K562 (cell line): ENCODE results near the gene TMEM203. TPM values are rescaled to one million over a fixed set of nuclear protein-coding genes. Genes with fewer than 3 reads are reported as not detected.

Source experiments
- ATAC-seq: fragments of 200-7000 bp; cut with Tn5 transposase; 3 replicates; pipeline ENCODE4 v1.9.1; 2020; ENCODE audit warnings: moderate library complexity
- BruUV-seq: library from RNA; stranded (reverse); fragments of 400-500 nt; replicated peaks from 2 replicates; lab custom pipeline; 2021; lab: Mats Ljungman, UMichigan
- CTCF ChIA-PET: fragments of 300-600 bp; formaldehyde crosslinking; extraction: SDS; loops from one replicate; lab custom pipeline; 2021; ENCODE audit warnings: low intra/inter-chr PET ratio; lab: Yijun Ruan, JAX
- POLR2A ChIA-PET: fragments of 300-600, 350-650 bp; sonication (Branson Sonifier 250); formaldehyde crosslinking; extraction: SDS; loops from one replicate; lab custom pipeline; 2021; ENCODE audit warnings: antibody characterized with exemption, inconsistent platforms; lab: Yijun Ruan, JAX
- DNase-seq, 4 experiments: peaks; one replicate each; pipeline versions ENCODE4 v3.0.0 to v3.0.0-alpha.2; 2011 to 2018; ENCODE audit warnings: low spot score in 3 of 4, mixed read lengths in 3 of 4; ENCODE audit errors: extremely low read depth in 1 of 4
- FAIRE-seq: peaks from 2 replicates; lab custom pipeline; 2011; peaks lifted over from hg19 to GRCh38; lab: Jason Lieb, UNC
- H2AFZ ChIP-seq: 2 replicates; pipeline ENCODE4 v1.6.0; 2011; ENCODE audit warnings: low read depth, low read length, control low read depth, inconsistent platforms
- H3K27ac ChIP-seq: fragments of 200-600 bp; 3 replicates; pipeline ENCODE4 v1.8.0; 2011; ENCODE audit warnings: low read depth, mild to moderate bottlenecking, control low read depth, inconsistent platforms, low read length, moderate library complexity, mixed read lengths; ENCODE audit errors: extremely low read depth
- H3K27me3 ChIP-seq, 2 experiments: fragments of 300-600 bp in 1 of 2; 2 replicates in 1 of 2; 3 replicates in 1 of 2; pipeline versions ENCODE4 v1.6.0 to v1.8.0; 2011; ENCODE audit warnings: inconsistent platforms in 2 of 2, low read length in 2 of 2, mild to moderate bottlenecking in 1 of 2, mixed read lengths in 1 of 2, moderate library complexity in 1 of 2; ENCODE audit not compliant: control insufficient read depth in 2 of 2, insufficient read depth in 2 of 2
- H3K36me3 ChIP-seq: fragments of 300-600 bp; 3 replicates; pipeline ENCODE4 v1.8.0; 2011; ENCODE audit warnings: mild to moderate bottlenecking, low read length, inconsistent platforms; ENCODE audit not compliant: control insufficient read depth, insufficient read depth
- H3K4me1 ChIP-seq, 2 experiments: fragments of 200-600 bp in 1 of 2; replicated peaks in 1 of 2; 2 replicates in 1 of 2; 3 replicates in 1 of 2; pipeline versions ENCODE4 v1.5.1 to v1.8.0; 2011; ENCODE audit warnings: inconsistent platforms in 2 of 2, low read length in 2 of 2, mild to moderate bottlenecking in 1 of 2, mixed read lengths in 1 of 2, moderate library complexity in 1 of 2; ENCODE audit not compliant: control insufficient read depth in 2 of 2, insufficient read depth in 2 of 2
- H3K4me2 ChIP-seq: 2 replicates; pipeline ENCODE4 v1.6.1; 2011; ENCODE audit warnings: low read length, control low read depth, inconsistent platforms, mixed read lengths; ENCODE audit not compliant: insufficient read depth
- H3K4me3 ChIP-seq: fragments of 200-600 bp; sonication (generic), shearing (Covaris generic); 2 replicates; pipeline ENCODE4 v1.5.1; 2016; ENCODE audit warnings: control low read depth, inconsistent platforms
- H3K79me2 ChIP-seq: fragments of 200-600 bp; 3 replicates; pipeline ENCODE4 v1.8.0; 2011; ENCODE audit warnings: low read length, inconsistent platforms; ENCODE audit not compliant: control insufficient read depth, insufficient read depth
- H3K9ac ChIP-seq, 2 experiments: 2 replicates each; pipeline versions ENCODE4 v1.6.0 to v1.6.1; 2011; ENCODE audit warnings: low read depth in 2 of 2, low read length in 2 of 2, control low read depth in 1 of 2, inconsistent platforms in 1 of 2, mild to moderate bottlenecking in 1 of 2, mixed read lengths in 1 of 2; ENCODE audit not compliant: insufficient read depth in 1 of 2
- H3K9me1 ChIP-seq: one replicate; pipeline ENCODE4 v1.6.0; 2011; ENCODE audit warnings: inconsistent platforms, mild to moderate bottlenecking, low read length, moderate library complexity; ENCODE audit not compliant: control insufficient read depth, insufficient read depth
- H3K9me3 ChIP-seq: replicated peaks from 2 replicates; pipeline ENCODE4 v1.5.1; 2011; ENCODE audit warnings: low read depth, low read length, inconsistent platforms; ENCODE audit not compliant: control insufficient read depth, insufficient read depth
- H4K20me1 ChIP-seq: replicated peaks from 2 replicates; pipeline ENCODE4 v1.6.1; 2011; ENCODE audit warnings: low read length, inconsistent platforms, mixed read lengths; ENCODE audit not compliant: control insufficient read depth, insufficient read depth
- AFF1 ChIP-seq, 2 experiments: fragments of 450-650 bp; IDR thresholded peaks; 2 replicates each; pipeline ENCODE4 v1.6.1; 2018; ENCODE audit warnings: mild to moderate bottlenecking in 2 of 2, low read depth in 1 of 2; ENCODE audit not compliant: partially characterized antibody in 2 of 2
- CBFA2T2 ChIP-seq: fragments of 450-650 bp; conservative IDR thresholded peaks from 2 replicates; pipeline ENCODE4 v1.6.1; 2017; ENCODE audit warnings: mild to moderate bottlenecking
- MED1 ChIP-seq: sonication (generic); formaldehyde crosslinking; IDR thresholded peaks from 2 replicates; pipeline ENCODE4 v1.8.1; 2023; ENCODE audit warnings: missing genetic modification reagents, borderline replicate concordance
- POLR2G ChIP-seq: fragments of 200-400 bp; formaldehyde crosslinking; IDR thresholded peaks from 2 replicates; pipeline ENCODE4 v1.6.1; 2017; ENCODE audit warnings: low read depth, mild to moderate bottlenecking, antibody characterized with exemption, low read length, moderate library complexity
- RBFOX2 ChIP-seq: fragments of 200-400 bp; formaldehyde crosslinking; IDR thresholded peaks from 2 replicates; pipeline ENCODE4 v1.6.1; 2017; ENCODE audit warnings: low read depth, mild to moderate bottlenecking, low read length, moderate library complexity
- TARDBP ChIP-seq: fragments of 450-650 bp; IDR thresholded peaks from 2 replicates; pipeline ENCODE4 v1.6.1; 2016
- TFAM ChIP-seq: fragments of 250-450 bp; sonication (Bioruptor Pico); conservative IDR thresholded peaks from 2 replicates; pipeline ENCODE4 v1.5.0; 2021; ENCODE audit warnings: mild to moderate bottlenecking, moderate library complexity
- TGIF2 ChIP-seq: sonication (generic); formaldehyde crosslinking; IDR thresholded peaks from 2 replicates; pipeline ENCODE4 v1.8.1; 2022; ENCODE audit warnings: mild to moderate bottlenecking, missing genetic modification reagents, moderate library complexity
- ZBTB7A ChIP-seq: IDR thresholded peaks from 2 replicates; pipeline ENCODE4 v1.6.1; 2011; ENCODE audit warnings: low read depth, mild to moderate bottlenecking, low read length, moderate library complexity, borderline replicate concordance; ENCODE audit not compliant: control insufficient read depth
- ZC3H4 ChIP-seq: sonication (generic); formaldehyde crosslinking; IDR thresholded peaks from 2 replicates; pipeline ENCODE4 v1.9.0; 2021; ENCODE audit warnings: missing genetic modification reagents, borderline replicate concordance
- ZNF589 ChIP-seq: fragments of 200-800 bp; sonication (Bioruptor generic); IDR thresholded peaks from 2 replicates; pipeline ENCODE4 v1.6.1; 2016; ENCODE audit warnings: low read depth, missing genetic modification characterization, missing compliant biosample characterization
- ZNF592 ChIP-seq: fragments of 450-650 bp; IDR thresholded peaks from 2 replicates; pipeline ENCODE4 v1.6.1; 2017; ENCODE audit warnings: antibody characterized with exemption, mild to moderate bottlenecking
- WGBS: fragments of 100-300 bp; shearing (Covaris generic); methylation state at CpG from one replicate; pipeline ENCODE4 v1.1.6; 2016; ENCODE audit warnings: low coverage, mixed read lengths; ENCODE audit not compliant: insufficient coverage; ENCODE audit errors: missing lambda C conversion rate; 5-methylcytosine and 5-hydroxymethylcytosine counted together
- in situ Hi-C: fragments of 300-500 bp; cut with MboI; formaldehyde crosslinking; loops from 4 replicates; pipeline ENCODE4 v1.15.0; 2018; ENCODE audit warnings: inconsistent platforms, mixed read lengths
- intact Hi-C: fragments of 100-400 bp; cut with micrococcal nuclease; formaldehyde crosslinking; loops from 2 replicates; pipeline ENCODE4 v1.14.2; 2022
- polyA plus RNA-seq, 8 experiments: library from polyadenylated mRNA; depleted of rRNA in 4 of 8; stranded (reverse) in 5 of 8; unstranded in 3 of 8; fragments of >200 nt; fragmentation: Nextera tagmentation in 2 of 8; fragmentation: Illumina TruSeq in 1 of 8; extraction: Ambion mirVana in 2 of 8; extraction: Trizol in 1 of 8; gene quantifications; 2 replicates each; pipeline versions ENCODE4 v1.2.1 to v1.2.3, GENCODE V29; 2011 to 2014; ENCODE audit warnings: inconsistent platforms in 1 of 8, missing spikeins in 1 of 8
- total RNA-seq, 7 experiments: library from RNA; depleted of rRNA in 6 of 7; stranded (reverse); fragments of >200 nt in 6 of 7; fragmentation: Illumina TruSeq in 2 of 7; extraction: Trizol in 2 of 7; gene quantifications; 2 replicates each; pipeline versions ENCODE4 v1.2.1 to v1.2.3, GENCODE V29; 2011 to 2021; ENCODE audit warnings: low replicate concordance in 1 of 7

Gene TMEM203
- total and polyA plus RNA-seq, 9 of the 15 experiments (the other 6 are each of a cell fraction or from before 2014, with no cell fraction given) = 8.8 to 59.5 (median 37.6) TPM

DNA sequence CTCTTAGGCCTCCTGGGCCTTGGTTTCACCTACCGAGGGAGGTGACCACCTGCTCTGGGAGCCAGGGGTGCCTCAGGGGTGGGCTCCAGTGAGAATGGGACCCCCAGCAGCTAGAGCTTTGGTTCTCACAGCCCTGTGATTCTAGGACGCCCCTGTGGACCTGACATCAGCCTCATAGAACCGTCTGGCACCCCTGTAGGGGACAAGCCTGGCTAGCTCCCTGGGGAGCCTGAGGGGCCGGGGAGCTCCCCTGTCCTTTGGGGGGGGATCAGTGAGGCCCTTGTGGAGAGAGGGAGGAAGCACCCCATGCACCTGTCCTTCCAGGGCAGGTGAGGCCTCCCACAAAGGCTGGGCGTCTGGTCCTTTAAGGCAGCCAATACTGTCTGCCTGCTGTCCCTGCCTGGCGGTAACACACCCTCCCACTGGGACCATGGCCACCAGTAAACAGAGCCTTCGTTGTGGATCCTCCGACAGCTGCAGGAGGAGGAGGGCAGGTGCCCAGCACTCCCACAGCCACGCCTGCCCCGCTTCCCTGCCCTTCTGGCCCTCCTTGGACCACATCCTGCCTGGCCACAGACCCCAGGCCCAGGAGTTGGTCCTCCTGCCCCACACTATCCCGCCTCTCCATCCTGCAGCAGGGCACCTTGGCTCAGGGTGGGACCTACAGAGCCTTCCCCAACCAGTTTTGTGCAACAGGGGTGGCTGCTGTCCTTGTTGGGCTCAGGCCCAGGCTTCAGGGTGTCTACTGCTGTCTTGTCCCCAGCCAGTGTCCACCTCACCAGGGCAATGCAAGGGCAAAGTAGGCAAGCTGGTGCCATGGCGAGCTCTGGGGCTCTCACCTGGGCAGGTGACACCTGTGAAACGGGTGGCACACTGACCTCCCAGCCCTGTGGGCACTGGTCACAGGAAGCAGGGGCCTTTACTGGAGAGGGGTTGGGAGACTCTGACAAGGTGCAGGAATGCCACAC, 32.6 kb upstream of the TMEM203 start:
- ChIA-PET CTCF (interaction anchor here (1.2 kb wide), 1 partner anchor 191 kb away, joined by 7 read pairs; the partner anchor contains the start of gene NPDC1), POLR2A (interaction anchor here (0.6 to 0.7 kb wide), 2 partner anchors 66 to 195 kb away, joined by 3 to 4 read pairs; partner anchors contain the start of gene TMEM210)
- BruUV-seq = no TSS peak
- peaks cover 23 to 91% of the 10 kb centered on the region in 2 experiments for H3K4me1 ChIP-seq
- no peaks in the 10 kb centered on the region for H3K27me3 ChIP-seq
- in situ Hi-C loops = loop anchor here (25.0 kb wide), 1 partner anchor 451 kb away; the partner anchor contains the start of genes CCDC183 and TMEM141
- H3K9ac ChIP-seq = peak overlapping the region in 1 of 2 experiments; percentile 88; a peak in 2 of 4 replicates
- peaks cover 15% of the 10 kb centered on the region for H4K20me1 ChIP-seq
- peaks cover 46% of the 10 kb centered on the region for H3K79me2 ChIP-seq
- no peak overlapping the region for H3K4me3 ChIP-seq
- peaks cover 8% of the 10 kb centered on the region for H3K9me1 ChIP-seq
- no peak overlapping the region for H3K27ac ChIP-seq
- H3K36me3 ChIP-seq = peaks cover 19% of the 10 kb centered on the region
- no peak overlapping the region for H3K4me2 ChIP-seq
- no peak for FAIRE-seq
- H2AFZ ChIP-seq = no peak overlapping the region
- 68% methylated on average over 12 of the region's 13 CpGs for WGBS
- intact Hi-C loops = no loop called here
- no peak for DNase-seq
- no peaks in the 10 kb centered on the region for H3K9me3 ChIP-seq
- ATAC-seq = no peak
- TF ChIP-seq ZBTB7A = peak; percentile 23; the same call in 1 of the 2 replicates
- TF ChIP-seq ZC3H4 (CRISPR knock-in tag) = no peak
- no peak for TF ChIP-seq AFF1 (IDR thresholded peaks at IDR 0.05; ENCODE audit: low read depth in 1 of 2, partially characterized antibody in 2 of 2)
- no peak for TF ChIP-seq MED1
- peak; percentile 18; the same call in 1 of the 2 replicates for TF ChIP-seq RBFOX2
- TF ChIP-seq ZNF589 (CRISPR knock-in tag) = no peak
- TF ChIP-seq TGIF2 (CRISPR knock-in tag) = no peak
- TF ChIP-seq CBFA2T2 = no peak
- TF ChIP-seq POLR2G = peak; percentile 30; the same call in 1 of the 2 replicates
- TF ChIP-seq TFAM (CRISPR knock-in tag) = no peak
- no peak for TF ChIP-seq ZNF592
- no peak for TF ChIP-seq TARDBP
